KG1 (cell line): ENCODE results near the gene NFATC3.
"Not testable (repeated sequence)": the region's sequence is repeated elsewhere in the genome, so short reads cannot be mapped to it uniquely, and the experiment has no call there.

ENCODE experiments used
- DNase-seq: peaks from one replicate; lab custom pipeline; 2025; lab: John Stamatoyannopoulos, UW

Gene NFATC3

GRCh38 chr16:68116256-68116867 is 31.2 kb downstream of the NFATC3 start:
- DNase-seq = no peak

GRCh38 chr16:68117884-68118283 is 32.7 kb downstream of the NFATC3 start:
- no peak for DNase-seq

- not testable (repeated sequence) for DNase-seq
Observed at GRCh38 chr16:68118954-68119353, 33.8 kb downstream of the NFATC3 start.

GRCh38 chr16:68120496-68120895 is 35.3 kb downstream of the NFATC3 start:
- DNase-seq = not testable (repeated sequence)

GRCh38 chr16:68126395-68126794 is 41.2 kb downstream of the NFATC3 start:
- no peak for DNase-seq

- no peak for DNase-seq
Observed at GRCh38 chr16:68128577-68129305, 43.6 kb downstream of the NFATC3 start.

GRCh38 chr16:68130520-68130919 is 45.4 kb downstream of the NFATC3 start:
- no peak for DNase-seq

- no peak for DNase-seq
Observed at GRCh38 chr16:68131813-68132706, 46.9 kb downstream of the NFATC3 start.

- not testable (repeated sequence) for DNase-seq
Observed at GRCh38 chr16:68133000-68133399, 47.8 kb downstream of the NFATC3 start.

GRCh38 chr16:68134644-68135043 is 49.5 kb downstream of the NFATC3 start:
- no peak for DNase-seq

- no peak for DNase-seq
Observed at GRCh38 chr16:68136515-68136914, 51.3 kb downstream of the NFATC3 start.

GRCh38 chr16:68144008-68144407 is 58.8 kb downstream of the NFATC3 start:
- no peak for DNase-seq

- DNase-seq = no peak
Observed at GRCh38 chr16:68146585-68146984, 61.4 kb downstream of the NFATC3 start.

GRCh38 chr16:68147444-68147843 is 62.3 kb downstream of the NFATC3 start:
- DNase-seq = no peak

GRCh38 chr16:68149596-68149995 is 64.4 kb downstream of the NFATC3 start:
- no peak for DNase-seq

- no peak for DNase-seq
Observed at GRCh38 chr16:68155425-68155824, 70.3 kb downstream of the NFATC3 start.

- no peak for DNase-seq
Observed at GRCh38 chr16:68162413-68162812, 77.2 kb downstream of the NFATC3 start.

GRCh38 chr16:68163275-68163674 is 78.1 kb downstream of the NFATC3 start:
- not testable (repeated sequence) for DNase-seq

GRCh38 chr16:68166264-68166663 is 81.1 kb downstream of the NFATC3 start:
- DNase-seq = no peak

GRCh38 chr16:68179196-68179795 is 94.1 kb downstream of the NFATC3 start:
- DNase-seq = no peak

- no peak for DNase-seq
Observed at GRCh38 chr16:68179855-68180254, 94.7 kb downstream of the NFATC3 start.

- no peak for DNase-seq
Observed at GRCh38 chr16:68183046-68183445, 97.9 kb downstream of the NFATC3 start.
